GM19238 (cell line): ENCODE measurements around the gene CLEC4M.

Experiments used
- DNase-seq: peaks from one replicate; pipeline ENCODE4 v3.0.0; 2011; ENCODE audit warnings: low spot score; ENCODE audit not compliant: insufficient read length

The CLEC4M gene, protein sequence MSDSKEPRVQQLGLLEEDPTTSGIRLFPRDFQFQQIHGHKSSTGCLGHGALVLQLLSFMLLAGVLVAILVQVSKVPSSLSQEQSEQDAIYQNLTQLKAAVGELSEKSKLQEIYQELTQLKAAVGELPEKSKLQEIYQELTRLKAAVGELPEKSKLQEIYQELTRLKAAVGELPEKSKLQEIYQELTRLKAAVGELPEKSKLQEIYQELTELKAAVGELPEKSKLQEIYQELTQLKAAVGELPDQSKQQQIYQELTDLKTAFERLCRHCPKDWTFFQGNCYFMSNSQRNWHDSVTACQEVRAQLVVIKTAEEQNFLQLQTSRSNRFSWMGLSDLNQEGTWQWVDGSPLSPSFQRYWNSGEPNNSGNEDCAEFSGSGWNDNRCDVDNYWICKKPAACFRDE

GRCh38 chr19:7762719-7763293 lies at the start of gene CLEC4M:
CLEC4M (plus strand) TSS chr19:7763243; CDS start chr19:7763267, 24 bp downstream.
- no peak for DNase-seq

GRCh38 chr19:7715671-7716070 lies 47.4 kb upstream of the CLEC4M start:
- DNase-seq = no peak

DNA sequence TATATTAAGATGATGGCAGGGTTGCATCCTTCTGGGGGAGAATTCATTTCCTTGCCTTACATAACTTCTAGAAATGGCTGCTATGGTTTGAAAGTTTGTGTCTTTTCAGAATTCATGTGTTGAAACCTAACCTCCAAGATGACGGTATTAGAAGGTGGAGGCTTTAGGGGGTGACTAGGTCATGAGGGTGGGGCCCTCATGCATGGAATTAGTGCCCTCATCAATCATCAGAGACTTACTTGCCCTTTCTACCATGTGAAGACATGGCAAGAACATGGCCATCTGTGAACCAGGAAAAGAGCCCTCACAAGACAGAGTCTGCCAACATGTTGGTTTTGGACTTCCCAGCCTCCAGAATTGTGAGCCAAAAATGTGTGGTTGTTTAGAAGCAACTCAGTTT lies 46.3 kb upstream of the CLEC4M start:
- DNase-seq = no peak

DNA sequence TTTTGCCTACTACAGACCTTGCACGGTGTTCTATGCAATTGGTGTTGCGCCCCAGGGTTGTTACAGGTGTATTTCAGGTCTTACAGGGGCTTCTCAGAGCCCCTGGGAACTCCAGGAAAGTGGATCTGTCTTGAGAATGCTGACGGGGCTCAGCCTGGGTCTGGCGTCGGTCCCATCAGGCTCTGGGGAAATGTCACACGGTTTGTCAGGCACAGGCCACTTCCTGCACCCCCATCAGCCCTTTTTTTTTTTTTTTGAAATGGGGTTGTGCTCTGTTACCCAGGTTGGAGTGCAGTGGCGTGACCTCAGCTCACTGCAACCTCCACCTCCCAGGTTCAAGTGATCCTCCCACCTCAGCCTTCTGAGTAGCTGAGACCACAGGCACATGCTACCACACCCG lies 44.4 kb upstream of the CLEC4M start:
- DNase-seq = no peak

DNA sequence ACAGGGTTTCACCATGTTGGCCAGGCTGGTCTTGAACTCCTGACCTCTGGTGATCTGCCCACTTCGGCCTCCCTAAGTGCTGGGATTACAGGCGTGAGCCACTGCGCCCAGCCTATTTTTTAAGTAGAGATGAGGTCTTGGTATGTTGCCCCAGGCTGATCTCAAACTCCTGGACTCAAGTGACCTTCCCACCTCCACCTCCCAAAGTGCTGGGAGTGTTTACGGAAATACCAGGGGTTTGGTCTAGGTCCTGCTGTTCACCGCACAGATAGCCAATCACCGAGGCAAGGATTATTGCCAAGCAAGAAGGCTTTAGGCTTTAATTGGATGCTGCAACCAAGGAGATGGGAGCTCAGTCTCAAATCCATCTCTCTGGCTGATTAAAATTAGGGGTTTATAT lies 42.7 kb upstream of the CLEC4M start:
- no peak for DNase-seq

DNA sequence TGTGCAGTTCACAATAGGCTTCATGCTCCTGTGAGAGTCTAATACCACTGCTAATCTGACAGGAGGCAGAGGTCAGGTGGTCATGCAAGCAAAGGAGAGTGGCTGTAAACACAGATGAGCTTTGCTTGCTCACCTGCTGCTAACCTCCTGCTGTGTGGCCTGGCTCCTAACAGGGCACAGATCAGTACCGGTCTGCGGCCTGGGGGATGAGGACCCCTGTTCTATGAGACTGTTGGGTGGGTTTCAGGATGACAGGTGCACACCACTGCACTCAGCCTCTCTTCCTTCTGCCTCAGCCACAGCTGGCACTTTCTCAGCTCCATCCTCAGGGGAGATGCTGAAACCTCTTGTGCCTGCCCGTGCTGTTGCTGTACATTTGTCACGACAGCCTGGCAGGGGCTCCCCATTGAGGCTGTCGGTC lies 40.8 kb upstream of the CLEC4M start:
- DNase-seq = no peak

GRCh38 chr19:7725791-7726190 lies 37.3 kb upstream of the CLEC4M start:
- no peak for DNase-seq

DNA sequence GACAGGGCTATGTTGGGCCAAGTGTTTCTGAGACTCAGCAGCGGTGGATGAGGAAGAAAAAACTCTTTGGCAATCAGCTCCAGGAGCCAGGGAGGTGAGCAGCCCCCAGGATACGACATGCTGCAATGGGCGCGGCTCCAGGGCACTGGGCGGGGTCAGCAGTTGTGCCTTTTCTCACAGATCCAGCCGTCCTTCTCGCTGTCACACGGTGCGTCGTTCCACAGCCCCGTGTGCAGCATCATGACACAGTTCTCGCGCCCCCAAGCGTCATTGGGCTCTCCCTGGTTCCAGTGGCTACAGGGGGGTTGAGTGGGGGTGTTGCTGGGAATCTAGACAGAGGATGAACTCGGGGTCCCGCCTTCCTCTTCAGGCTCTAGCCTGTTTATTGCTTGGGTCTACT lies 33.8 kb upstream of the CLEC4M start:
- no peak for DNase-seq

DNA sequence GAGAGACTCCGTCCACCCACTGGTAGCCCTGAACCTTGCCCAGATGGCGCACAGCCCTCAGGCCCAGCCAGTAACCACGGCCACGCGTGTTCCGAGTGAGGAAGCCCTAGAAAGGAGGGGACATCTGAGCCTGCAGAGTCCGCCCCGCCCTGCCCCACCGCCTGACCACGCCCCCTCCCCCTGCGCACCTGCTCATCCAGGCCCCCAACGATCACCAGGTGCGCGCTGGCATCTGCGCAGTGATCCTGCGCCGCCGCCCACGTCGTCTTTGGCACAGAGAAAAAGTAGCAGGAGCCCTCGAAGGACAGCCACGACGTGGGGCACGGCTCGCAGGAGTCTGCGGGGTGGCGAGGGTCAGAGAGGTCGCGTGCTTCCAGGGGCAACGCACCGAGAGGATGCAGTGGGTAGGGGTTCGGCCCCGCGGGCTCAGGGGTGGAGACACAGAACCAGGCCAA lies 33.2 kb upstream of the CLEC4M start:
- no peak for DNase-seq

- no peak for DNase-seq
Observed at GRCh38 chr19:7730286-7731217, 32.5 kb upstream of the CLEC4M start.

- no peak for DNase-seq
Observed at GRCh38 chr19:7731218-7731595, 31.8 kb upstream of the CLEC4M start.

DNA sequence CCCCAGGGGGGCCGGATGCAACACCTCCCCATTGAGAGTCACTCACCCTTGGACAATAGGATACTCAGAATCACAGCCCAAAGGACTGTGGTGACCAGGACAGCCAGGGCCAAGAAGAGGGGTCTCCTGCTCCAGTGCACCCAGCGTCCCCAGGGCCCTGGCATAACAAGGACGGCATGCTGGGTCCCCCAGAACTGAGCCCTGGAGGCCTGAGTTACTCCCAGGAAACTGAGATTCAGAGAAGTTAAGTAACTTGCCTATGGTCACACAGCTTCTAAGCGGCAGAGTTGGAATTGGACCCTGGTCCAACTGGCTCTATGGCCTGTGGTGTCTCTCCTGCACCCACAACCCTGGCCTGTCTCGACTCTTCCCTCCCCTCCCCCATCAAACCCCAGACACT lies 31.4 kb upstream of the CLEC4M start:
- DNase-seq = no peak

GRCh38 chr19:7732045-7732444 lies 31.0 kb upstream of the CLEC4M start, which contains the start of gene CLEC4G:
CLEC4G (minus strand) TSS chr19:7732110; CDS start chr19:7732102, 8 bp downstream.
- no peak for DNase-seq

DNA sequence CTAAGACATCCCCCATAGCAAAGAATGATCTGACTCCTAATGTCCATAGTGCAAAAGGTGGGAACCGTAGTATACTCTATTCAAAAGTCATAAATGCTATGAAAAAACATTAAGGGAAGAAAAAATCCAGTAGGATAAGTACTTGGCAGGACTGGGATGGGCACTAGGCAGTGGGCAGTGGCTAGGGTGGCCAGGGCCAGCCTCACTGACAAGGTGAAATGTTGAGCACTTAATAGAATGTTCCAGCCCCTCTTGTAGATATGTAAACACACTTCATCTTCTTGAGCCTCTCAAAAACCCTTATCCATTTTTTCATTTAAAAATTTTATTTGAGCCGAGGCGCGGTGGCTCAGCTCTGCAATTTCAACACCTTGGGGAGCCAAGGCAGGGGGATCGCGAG lies 29.7 kb upstream of the CLEC4M start:
- DNase-seq = no peak

DNA sequence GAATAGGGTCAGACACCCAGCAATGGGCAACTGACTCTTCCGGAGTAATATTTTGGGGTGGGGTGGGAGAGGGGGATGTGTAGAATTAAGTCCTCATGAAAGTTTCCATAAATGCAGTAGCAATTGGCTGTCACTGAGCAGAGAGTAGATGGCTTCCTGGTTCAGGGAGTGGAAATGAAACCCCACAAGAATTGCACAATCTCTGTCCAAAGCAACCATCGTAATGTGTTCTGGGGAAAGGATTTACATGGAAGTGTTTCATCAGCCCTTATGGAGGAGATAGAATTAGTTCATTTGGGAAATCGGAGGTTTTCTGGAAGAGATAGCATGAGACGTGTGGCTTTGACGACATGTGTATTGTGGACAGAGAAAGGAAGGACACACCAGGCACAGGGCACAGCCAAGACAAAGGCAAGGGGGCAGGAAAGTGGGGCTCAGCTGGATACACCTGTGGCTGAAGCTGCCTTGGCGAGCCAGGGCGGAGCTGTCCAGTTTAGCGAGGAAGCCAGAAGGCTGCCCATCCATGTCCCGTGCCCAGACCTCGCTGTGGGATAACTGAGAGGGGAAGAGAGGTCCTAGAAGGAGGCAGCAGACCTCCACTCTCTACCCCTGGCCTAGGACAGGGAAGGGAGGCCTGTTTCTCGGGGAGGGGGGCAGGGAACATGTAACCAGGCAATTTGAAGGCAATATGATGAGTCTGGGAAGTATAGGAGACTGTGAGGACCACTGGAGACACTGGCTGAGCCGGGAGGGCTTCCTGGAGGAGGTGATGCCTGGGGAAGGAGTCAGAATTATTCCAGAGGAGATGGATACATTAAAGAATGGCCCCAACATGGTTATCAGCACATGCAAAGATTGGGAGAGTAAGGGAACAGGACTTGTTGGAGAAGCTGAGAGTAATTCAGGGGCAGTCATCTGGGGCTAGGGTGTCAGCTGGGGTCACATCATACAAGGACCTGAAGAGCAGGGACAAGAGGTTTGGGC lies 28.5 kb upstream of the CLEC4M start:
- no peak for DNase-seq

DNA sequence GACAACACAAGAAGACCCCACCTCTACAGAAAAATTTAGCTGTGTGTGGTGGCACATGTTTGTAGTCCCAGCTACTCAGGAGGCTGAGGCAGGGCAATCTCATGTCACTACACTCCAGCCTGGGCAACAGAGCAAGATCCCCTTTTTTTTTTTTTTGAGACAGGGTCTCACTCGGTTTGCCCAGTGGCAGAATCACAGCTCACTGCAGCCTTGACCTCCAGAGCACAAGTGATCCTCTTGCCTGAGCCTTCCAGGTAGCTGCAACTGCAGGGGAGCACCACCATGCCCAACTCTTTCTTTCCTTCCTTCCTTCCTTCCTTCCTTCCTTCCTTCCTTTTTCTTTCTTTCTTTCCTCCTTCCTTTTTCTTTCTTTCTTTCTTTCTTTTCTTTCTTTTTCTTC lies 26.9 kb upstream of the CLEC4M start:
- DNase-seq = no peak

GRCh38 chr19:7737215-7737614 lies 25.8 kb upstream of the CLEC4M start:
- DNase-seq = no peak

- DNase-seq = no peak
Observed at GRCh38 chr19:7738023-7738422, 25.0 kb upstream of the CLEC4M start.

DNA sequence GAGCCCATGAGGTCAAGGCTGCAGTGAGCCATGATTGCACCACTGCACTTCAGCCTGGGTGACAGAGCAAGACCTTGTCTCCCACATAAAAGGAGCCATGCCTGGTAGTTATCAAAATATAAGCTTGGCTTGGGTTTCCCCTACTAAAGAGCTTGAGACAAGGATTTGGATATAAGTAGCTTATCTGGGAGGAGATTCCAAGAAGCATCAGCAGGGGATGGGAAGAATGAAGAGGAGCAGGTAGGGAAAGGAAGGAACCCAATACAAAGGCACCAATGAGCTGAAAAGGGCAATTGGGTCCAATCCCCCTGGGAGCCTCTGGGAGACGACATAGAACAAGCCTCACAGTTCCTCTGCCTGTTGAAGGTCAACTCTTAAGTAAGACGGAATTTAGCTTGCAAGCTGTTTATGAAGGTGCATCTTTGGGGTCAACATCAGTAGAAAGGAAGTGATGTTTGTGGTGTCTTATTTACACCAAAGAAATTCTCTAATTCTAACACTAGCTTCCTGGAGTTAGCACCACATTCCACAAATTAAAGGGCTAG lies 23.8 kb upstream of the CLEC4M start:
- no peak for DNase-seq
